HG03196 (cell line): Measurements from ENCODE around the gene CCR7.

Experiments
- ATAC-seq: cut with Tn5 transposase; IDR thresholded peaks from one replicate; pipeline ENCODE4 v1.9.1; 2021; ENCODE audit not compliant: unreplicated experiment

Gene CCR7

GRCh38 chr17:40562838-40563219 lies 2.4 kb downstream of the CCR7 start:
- ATAC-seq = no peak

GRCh38 chr17:40561871-40562611 lies 3.2 kb downstream of the CCR7 start:
- peak; percentile 30 for ATAC-seq

GRCh38 chr17:40561294-40561870 lies 3.9 kb downstream of the CCR7 start:
- ATAC-seq = peak; percentile 16

GRCh38 chr17:40560592-40561293 lies 4.5 kb downstream of the CCR7 start:
- ATAC-seq = peak; percentile 50

- ATAC-seq = no peak
These were observed 5.2 kb downstream of the CCR7 start for GRCh38 chr17:40559954-40560591.

- ATAC-seq = no peak
These were observed 5.7 kb downstream of the CCR7 start for GRCh38 chr17:40559564-40559916.

- no peak for ATAC-seq
These were observed 6.2 kb downstream of the CCR7 start for GRCh38 chr17:40558890-40559563.

GRCh38 chr17:40558300-40558889 lies 6.9 kb downstream of the CCR7 start:
- no peak for ATAC-seq

GRCh38 chr17:40557531-40558299 lies 7.6 kb downstream of the CCR7 start:
- no peak for ATAC-seq

- ATAC-seq = no peak
These were observed 8.3 kb downstream of the CCR7 start for GRCh38 chr17:40556884-40557414.

- no peak for ATAC-seq
These were observed 9.0 kb downstream of the CCR7 start for GRCh38 chr17:40556198-40556661.

- no peak for ATAC-seq
These were observed 9.7 kb downstream of the CCR7 start for GRCh38 chr17:40555296-40556190.

- no peak for ATAC-seq
These were observed 10.5 kb downstream of the CCR7 start for GRCh38 chr17:40554646-40555295.

GRCh38 chr17:40553694-40554534 lies 11.4 kb downstream of the CCR7 start:
- ATAC-seq = no peak

GRCh38 chr17:40552806-40553693 lies 12.2 kb downstream of the CCR7 start:
- no peak for ATAC-seq
